Measurements from ENCODE around the gene CCDC183.

DNA sequence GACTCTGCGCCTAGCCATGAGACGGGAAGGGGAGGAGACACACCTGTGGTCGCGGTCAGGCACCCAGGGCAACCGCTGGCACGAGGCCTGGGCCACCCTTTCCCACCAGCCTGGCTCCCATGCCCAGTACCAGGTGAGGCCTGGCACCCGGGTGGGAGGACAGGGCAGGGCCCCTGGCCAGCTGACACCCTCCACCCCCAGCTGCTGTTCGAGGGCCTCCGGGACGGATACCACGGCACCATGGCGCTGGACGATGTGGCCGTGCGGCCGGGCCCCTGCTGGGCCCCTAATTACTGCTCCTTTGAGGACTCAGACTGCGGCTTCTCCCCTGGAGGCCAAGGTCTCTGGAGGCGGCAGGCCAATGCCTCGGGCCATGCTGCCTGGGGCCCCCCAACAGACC, 61.0 kb downstream of the CCDC183 start:
- TF ChIP-seq, protein P1, sequence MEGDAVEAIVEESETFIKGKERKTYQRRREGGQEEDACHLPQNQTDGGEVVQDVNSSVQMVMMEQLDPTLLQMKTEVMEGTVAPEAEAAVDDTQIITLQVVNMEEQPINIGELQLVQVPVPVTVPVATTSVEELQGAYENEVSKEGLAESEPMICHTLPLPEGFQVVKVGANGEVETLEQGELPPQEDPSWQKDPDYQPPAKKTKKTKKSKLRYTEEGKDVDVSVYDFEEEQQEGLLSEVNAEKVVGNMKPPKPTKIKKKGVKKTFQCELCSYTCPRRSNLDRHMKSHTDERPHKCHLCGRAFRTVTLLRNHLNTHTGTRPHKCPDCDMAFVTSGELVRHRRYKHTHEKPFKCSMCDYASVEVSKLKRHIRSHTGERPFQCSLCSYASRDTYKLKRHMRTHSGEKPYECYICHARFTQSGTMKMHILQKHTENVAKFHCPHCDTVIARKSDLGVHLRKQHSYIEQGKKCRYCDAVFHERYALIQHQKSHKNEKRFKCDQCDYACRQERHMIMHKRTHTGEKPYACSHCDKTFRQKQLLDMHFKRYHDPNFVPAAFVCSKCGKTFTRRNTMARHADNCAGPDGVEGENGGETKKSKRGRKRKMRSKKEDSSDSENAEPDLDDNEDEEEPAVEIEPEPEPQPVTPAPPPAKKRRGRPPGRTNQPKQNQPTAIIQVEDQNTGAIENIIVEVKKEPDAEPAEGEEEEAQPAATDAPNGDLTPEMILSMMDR (IDR thresholded peaks at IDR 0.05 in 8 of 11, conservative IDR thresholded peaks at IDR 0.05 in 3 of 11), result no peak
- TF ChIP-seq POLR2A (IDR thresholded peaks at IDR 0.05) (no peak), POLR2AphosphoS5 (IDR thresholded peaks at IDR 0.05) (peak in 1 of 3 donors; percentile 19)

Data from spleen (tissue), 7 donors.